ENCODE data around the gene CACNG8. TPM values are rescaled to one million over a fixed set of nuclear protein-coding genes. Genes with fewer than 3 reads are reported as not detected.
A peak's percentile ranks its signal among the peaks of the same experiment; 100 is the strongest.

Gene CACNG8
- total RNA-seq, 4 donors from 2014 or later, result 0.04 to 0.16 TPM; not detected in 2

DNA sequence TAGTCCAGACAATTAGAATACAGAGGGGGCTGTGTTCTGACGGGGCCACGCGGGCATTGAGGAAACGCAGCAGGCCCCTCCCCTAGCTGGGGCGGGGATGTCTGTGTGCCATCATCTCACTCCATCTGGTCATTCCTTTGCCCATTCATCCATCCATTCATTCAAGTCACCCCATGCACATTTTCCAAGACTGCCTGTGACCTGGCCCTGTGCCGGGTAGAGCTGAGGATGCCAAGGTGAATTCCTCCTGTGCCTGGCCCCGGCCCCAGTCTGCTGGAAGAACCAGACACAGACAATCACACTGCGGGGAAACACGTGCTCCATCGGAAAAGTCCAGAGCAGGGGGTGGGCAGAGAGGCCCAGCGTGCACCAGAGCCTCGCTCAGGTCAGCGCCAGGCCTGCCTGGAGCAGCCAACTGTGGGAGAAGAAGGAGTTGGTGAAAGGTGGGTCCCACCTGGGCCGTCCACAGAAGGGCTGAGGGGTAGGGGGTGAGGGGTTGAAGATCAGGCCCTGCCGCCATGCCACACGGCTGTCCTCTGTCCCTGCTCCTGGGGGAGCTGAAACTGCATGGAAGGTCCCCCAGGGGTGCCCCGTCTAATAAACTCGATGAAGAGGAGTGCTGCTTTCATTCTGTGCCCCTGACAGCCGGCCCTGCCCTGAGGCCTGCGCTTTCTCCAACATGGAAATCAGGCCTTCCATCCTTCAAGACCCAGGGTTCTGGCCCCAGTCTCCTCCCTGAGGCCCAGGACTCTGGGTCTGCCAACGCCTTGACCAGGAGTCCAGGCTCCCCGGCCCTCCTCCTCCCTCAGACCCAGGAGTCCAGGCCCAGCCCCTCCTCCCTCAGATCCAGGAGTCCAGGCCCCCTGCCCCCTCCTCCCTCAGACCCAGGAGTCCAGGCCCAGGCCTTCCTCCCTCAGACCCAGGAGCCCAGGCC lies 27.1 kb downstream of the CACNG8 start:
- Histone ChIP-seq H3K27me3 (peaks cover 74% of the 10 kb centered on the region), H3K9me3 (no peaks in the 10 kb centered on the region), H3K4me3 (no peak overlapping the region), H3K36me3 (no peaks in the 10 kb centered on the region), H3K4me1 (peaks cover 0 to 19% (median 4%) of the 10 kb centered on the region in 3 donors), H3K27ac (no peak overlapping the region)
- 45 to 50% methylated on average over 9 to 10 of the region's 22 CpGs for WGBS, 2 donors (ENCODE audit: low coverage in 1 of 2)
- ATAC-seq, result no peak
- TF ChIP-seq POLR2AphosphoS5 (IDR thresholded peaks at IDR 0.05) (no peak), POLR2A (IDR thresholded peaks at IDR 0.05) (no peak), EP300 (IDR thresholded peaks at IDR 0.05) (no peak)
- TF ChIP-seq, protein P1, sequence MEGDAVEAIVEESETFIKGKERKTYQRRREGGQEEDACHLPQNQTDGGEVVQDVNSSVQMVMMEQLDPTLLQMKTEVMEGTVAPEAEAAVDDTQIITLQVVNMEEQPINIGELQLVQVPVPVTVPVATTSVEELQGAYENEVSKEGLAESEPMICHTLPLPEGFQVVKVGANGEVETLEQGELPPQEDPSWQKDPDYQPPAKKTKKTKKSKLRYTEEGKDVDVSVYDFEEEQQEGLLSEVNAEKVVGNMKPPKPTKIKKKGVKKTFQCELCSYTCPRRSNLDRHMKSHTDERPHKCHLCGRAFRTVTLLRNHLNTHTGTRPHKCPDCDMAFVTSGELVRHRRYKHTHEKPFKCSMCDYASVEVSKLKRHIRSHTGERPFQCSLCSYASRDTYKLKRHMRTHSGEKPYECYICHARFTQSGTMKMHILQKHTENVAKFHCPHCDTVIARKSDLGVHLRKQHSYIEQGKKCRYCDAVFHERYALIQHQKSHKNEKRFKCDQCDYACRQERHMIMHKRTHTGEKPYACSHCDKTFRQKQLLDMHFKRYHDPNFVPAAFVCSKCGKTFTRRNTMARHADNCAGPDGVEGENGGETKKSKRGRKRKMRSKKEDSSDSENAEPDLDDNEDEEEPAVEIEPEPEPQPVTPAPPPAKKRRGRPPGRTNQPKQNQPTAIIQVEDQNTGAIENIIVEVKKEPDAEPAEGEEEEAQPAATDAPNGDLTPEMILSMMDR (IDR thresholded peaks at IDR 0.05), result no peak

DNA sequence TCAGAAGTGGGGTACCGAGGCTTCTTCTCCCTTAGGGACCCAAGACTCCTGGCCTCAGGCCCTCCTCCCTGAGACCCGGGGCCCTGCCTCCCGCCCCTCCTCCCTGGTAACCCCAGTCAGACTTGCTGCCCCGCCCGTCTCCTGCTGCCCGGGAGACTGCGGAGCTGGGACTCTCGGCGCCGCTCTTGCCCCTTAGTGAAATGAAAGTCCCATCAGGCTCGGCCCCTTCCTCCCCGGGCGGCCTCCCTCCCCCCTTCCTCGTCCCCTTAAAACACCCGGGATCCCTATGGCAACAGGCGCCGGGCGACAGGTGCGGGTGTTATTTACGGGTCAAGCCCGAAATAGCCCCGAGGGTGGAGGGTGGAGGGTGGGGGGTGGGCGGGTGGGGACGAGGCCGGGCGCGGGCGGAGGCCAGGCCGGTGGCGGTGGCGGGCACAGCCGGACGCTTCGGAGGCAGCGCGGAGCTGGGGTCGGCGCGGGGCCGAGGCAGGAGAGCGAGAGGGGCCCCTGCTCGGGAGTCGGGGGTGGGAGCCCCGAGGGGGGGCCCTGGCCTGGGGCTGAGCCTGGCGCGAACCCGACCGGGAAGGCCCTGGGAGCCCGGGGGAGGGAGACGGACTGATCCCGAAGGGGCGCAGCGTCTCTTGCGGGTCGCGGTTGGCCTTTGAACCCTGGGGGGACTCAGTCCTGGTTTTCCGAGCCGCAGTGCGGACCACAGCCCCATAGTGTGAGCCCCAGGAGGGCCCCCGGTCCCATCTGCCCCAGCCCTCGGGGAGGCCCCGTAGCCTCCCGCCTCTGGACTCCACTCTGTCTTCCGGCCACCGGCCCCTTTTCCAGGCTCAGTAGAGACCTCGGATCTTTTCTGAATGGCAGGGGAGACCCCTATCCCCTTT lies 28.7 kb downstream of the CACNG8 start, which contains the start of gene CACNG6:
Gene CACNG6 (plus strand): TSS at position 414 of the 890 bp plus-strand sequence. CDS start 1,241 bp downstream, outside the sequence.
- Histone ChIP-seq H3K4me1 (peaks cover 0 to 19% (median 4%) of the 10 kb centered on the region in 3 donors), H3K9me3 (no peaks in the 10 kb centered on the region), H3K27ac (no peak within 1 kb of the TSS), H3K36me3 (no peaks in the 10 kb centered on the region), H3K4me3 (peak within 1 kb of the TSS in 1 of 2 donors; percentile 53), H3K27me3 (peaks cover 86% of the 10 kb centered on the region)
- ATAC-seq, result no peak
- TF ChIP-seq POLR2AphosphoS5 (IDR thresholded peaks at IDR 0.05), result no peak
- no peak for TF ChIP-seq EP300 (IDR thresholded peaks at IDR 0.05)
- no peak for TF ChIP-seq POLR2A (IDR thresholded peaks at IDR 0.05)
- TF ChIP-seq, protein P1 (IDR thresholded peaks at IDR 0.05), result no peak
- 37 to 47% methylated on average over 2 to 3 of the region's 66 CpGs for WGBS, 2 donors (ENCODE audit: low coverage in 1 of 2)

DNA sequence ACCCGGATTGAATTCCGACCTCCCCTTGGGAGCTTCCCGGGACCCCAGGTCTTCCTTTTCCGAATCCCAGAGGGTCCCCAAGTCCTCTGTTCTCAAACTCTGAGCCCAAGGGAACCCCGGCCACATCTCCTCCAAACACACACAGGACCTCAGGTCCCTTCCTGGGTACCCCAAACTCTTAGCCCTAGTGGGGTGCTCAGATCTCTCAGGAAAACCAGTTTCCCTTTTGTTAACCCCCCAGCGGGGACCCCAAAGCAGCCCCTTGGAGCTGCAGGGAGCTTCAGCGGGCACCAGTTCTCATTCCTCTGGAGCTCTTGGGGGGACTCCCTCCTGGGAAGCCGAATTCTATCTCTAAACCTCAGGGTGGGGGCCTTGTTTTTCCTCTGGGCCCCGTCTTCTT lies 29.5 kb downstream of the CACNG8 start:
- H3K4me1 ChIP-seq, result peaks cover 0 to 19% (median 4%) of the 10 kb centered on the region in 3 donors
- no peak overlapping the region for H3K4me3 ChIP-seq
- ATAC-seq, result no peak
- H3K9me3 ChIP-seq, result no peaks in the 10 kb centered on the region
- peaks cover 88% of the 10 kb centered on the region for H3K27me3 ChIP-seq
- H3K36me3 ChIP-seq, result no peaks in the 10 kb centered on the region
- TF ChIP-seq POLR2A (IDR thresholded peaks at IDR 0.05) (no peak), POLR2AphosphoS5 (IDR thresholded peaks at IDR 0.05) (no peak), EP300 (IDR thresholded peaks at IDR 0.05) (no peak)
- TF ChIP-seq, protein P1 (IDR thresholded peaks at IDR 0.05), result no peak
- H3K27ac ChIP-seq, result no peak overlapping the region
- WGBS, 2 donors (ENCODE audit: low coverage in 1 of 2), result 58 to 76% methylated on average over 4 to 5 of the region's 9 CpGs

DNA sequence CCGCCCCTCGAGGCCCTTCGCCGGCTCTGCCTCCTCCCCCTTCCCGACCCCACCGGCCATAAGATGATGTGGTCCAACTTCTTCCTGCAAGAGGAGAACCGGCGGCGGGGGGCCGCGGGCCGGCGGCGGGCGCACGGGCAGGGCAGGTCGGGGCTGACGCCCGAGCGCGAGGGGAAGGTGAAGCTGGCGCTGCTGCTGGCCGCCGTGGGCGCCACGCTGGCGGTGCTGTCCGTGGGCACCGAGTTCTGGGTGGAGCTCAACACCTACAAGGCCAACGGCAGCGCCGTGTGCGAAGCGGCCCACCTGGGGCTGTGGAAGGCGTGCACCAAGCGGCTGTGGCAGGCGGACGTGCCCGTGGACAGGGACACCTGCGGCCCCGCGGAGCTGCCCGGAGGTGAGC lies 30.1 kb downstream of the CACNG8 start:
- Histone ChIP-seq H3K27ac (no peak overlapping the region), H3K4me3 (no peak overlapping the region), H3K36me3 (no peaks in the 10 kb centered on the region), H3K27me3 (peaks cover 83% of the 10 kb centered on the region), H3K4me1 (peaks cover 0 to 19% (median 4%) of the 10 kb centered on the region in 3 donors), H3K9me3 (no peaks in the 10 kb centered on the region)
- TF ChIP-seq POLR2AphosphoS5 (IDR thresholded peaks at IDR 0.05), result no peak
- TF ChIP-seq POLR2A (IDR thresholded peaks at IDR 0.05), result no peak
- no peak for TF ChIP-seq EP300 (IDR thresholded peaks at IDR 0.05)
- TF ChIP-seq, protein P1 (IDR thresholded peaks at IDR 0.05), result no peak
- WGBS, 2 donors (ENCODE audit: low coverage in 1 of 2), result 40% methylated on average over 1 of the region's 43 CpGs; no CpG with 5 or more reads in 1 of the 2 donors
- ATAC-seq, result no peak

Measured in gastroesophageal sphincter (tissue), 4 donors.